Stimulated activated CD8-positive, alpha-beta memory T cell treated with anti-CD3 and anti-CD28 coated beads, Interleukin-7, amount 100 ng/mL, for 48 hours (primary cell): ENCODE results near the gene EIF2S3.

ENCODE experiments used
- DNase-seq, 2 donors: peaks; one replicate each; pipeline ENCODE4 v3.0.0-alpha.2; 2020; ENCODE audit warnings: low read depth in 1 of 2; ENCODE audit errors: extremely low read depth in 1 of 2

Gene EIF2S3

DNA sequence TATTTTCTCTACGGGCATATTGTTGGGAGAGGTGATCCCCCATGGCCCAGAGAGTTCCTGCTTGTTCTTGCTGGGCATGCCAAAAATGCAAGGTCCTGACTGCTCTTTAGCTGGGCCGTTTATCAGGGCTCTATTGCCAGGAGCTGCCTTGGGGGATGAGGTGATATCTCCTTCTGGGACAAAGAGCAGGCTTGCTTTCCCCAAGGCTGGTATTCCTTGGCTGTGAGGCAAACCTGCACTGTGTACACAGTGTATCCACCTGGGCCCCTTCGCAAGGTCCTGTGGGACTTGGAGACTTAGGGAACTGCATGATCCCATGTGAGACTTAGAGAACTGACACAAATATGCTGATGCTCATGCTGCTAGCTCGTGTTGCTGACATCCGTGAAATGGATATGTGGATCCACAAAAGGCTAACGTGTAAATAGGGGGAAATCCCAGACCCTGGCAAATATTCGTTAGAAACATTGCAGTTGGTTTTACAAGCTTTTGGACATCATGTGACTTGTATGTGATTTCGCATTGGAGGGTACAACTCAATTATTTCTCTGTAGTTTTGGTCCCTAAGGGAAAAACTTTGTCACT, 70.4 kb downstream of the EIF2S3 start:
- DNase-seq = no peak
